ENCODE measurements around the gene SLC35F6.
"Not testable (repeated sequence)": the region's sequence is repeated elsewhere in the genome, so short reads cannot be mapped to it uniquely, and the experiment has no call there.

Gene SLC35F6

DNA sequence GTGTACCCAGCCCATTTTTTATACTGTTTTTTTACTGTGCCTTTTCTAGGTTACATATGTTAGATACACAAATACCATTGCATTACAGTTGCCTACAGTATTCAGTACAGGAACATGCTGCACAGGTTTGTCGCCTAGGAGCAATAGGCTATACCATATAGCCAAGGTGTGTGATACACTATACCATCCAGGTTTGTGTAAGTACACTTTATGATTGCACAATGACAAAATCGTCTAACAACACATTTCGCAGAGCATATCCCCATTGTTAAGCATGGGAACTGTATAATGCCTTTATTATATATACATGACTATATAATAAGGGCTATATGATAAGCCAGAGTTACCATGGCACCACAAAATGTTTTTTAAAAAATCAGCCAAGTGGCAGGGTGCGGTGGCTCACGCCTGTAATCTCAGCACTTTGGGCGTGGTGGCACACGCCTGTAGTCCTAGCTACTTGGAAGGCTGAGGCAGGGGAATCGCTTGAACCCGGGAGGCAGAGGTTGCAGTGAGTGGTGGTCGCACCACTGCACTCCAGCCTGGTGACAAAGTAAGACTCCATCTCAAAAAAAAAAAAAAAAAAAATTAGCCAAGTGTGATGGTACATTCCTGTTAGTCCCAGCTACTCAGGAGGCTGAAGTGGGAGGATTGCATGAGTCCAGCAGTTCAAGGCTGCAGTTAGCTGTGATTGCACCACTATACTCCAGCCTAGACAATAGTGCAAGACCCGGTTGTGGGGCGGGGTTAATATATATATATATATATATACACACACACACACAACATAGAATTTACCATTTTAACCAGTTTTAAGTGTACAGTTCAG is 19.0 kb downstream of the SLC35F6 start:
- DNase-seq (ENCODE audit: low read depth in 1 of 2, low spot score in 1 of 2) = no peak

DNA sequence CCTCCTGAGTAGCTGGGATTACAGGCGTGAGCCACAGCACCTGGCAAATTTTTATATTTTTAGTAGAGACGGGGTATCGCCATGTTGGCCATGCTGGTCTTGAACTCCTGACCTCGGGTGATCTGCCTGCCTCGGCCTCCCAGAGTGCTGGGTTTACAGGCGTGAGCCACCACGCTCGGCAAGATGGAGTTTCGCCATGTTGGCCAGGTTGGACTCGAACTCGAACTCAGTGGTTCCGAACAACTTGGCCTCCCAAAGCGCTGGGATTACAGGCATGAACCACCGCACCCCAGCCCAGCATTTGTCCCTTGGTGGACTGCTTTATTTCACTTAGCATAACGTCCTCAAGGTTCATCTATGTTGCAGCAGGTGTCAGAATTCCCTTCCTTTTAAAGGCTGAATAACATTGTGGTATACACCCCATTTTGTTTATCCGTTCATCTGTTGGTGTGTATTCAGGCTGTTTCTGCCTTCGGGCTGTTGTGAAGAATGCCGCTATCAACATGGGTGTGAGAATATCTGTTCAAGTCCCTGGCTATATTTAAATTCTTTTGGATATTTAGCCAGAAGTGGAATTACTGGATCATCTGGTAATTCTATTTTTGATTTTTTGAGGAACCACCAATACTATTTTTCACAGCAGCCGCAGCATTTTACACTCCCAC is 20.6 kb downstream of the SLC35F6 start:
- DNase-seq (ENCODE audit: low read depth in 1 of 2, low spot score in 1 of 2) = no peak

DNA sequence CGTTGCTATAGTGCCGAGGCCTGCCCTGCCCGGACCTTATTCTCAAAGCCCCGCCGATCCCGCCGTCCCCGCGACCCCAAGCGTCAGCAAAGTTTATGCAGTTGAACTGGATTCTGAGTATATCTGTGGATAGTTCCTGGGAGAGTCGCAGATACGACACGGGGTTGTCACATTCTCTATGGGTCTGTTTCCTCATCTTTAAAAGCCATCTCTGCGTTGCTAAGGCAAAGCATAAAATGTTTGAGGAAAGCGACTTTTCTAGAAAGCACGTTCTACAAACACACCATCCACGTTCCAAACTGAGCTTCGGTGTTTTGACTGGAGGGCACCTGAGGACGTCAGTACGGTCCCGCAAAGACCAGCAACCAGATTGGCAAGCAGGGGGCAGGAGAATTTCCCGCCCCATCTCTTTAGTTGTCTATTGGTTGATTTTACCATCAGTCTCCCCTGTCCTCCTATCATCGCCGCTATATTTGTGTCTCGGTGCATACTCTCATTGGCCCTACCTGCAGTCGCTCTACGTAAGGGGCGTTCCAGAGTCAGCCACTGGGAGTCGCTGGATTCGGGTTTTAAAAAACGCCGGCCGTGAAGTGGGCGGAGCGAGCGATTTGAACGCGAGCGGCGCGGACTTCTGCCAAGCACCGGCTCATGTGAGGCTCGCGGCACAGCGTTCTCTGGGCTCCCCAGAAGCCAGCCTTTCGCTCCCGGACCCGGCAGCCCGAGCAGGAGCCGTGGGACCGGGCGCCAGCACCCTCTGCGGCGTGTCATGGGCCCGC is 21.5 kb downstream of the SLC35F6 start, which contains the start of gene CENPA:
Gene CENPA (plus strand): TSS at position 626 of the 776 bp plus-strand sequence. CDS start 141 bp downstream, at position 767.
- peak; percentile 88 to 89 for DNase-seq (ENCODE audit: low read depth in 1 of 2, low spot score in 1 of 2)

DNA sequence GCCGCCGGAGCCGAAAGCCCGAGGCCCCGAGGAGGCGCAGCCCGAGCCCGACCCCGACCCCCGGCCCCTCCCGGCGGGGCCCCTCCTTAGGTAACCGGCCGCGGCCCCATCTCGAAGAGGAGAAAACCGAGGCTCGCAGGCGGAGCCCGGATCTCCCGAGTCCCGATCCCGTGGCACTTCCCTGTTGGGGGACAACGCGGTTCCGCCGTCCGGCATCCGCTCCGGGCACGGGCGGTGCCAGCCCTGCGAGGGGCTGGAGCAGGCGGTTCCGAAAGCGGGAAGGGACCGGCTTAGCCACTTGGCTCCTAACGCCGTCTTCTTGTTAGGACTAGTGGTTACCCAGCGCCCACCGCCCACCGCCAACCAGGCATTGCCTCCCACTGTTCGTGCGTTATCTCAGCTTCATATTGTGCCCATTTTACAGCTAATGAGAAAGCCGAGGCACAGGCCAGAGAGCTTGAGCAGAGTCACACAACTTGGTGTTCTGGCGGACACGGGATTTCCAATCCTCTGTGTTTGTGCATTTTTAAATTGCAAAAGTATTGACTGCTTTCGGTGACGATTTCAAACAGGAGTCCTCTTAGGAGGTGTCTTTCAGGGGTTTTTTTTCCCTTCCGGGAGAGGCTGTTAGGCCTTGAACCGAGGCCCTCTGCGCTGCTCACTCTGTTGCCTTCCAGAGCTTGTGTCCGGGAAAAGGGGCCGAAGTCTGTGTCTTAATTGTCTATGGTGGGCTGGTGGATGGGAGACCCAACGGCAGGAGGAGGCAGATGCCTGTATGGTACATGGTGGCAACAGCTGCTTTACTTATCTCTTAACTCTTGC is 22.3 kb downstream of the SLC35F6 start:
- DNase-seq (ENCODE audit: low read depth in 1 of 2, low spot score in 1 of 2) = no peak

DNA sequence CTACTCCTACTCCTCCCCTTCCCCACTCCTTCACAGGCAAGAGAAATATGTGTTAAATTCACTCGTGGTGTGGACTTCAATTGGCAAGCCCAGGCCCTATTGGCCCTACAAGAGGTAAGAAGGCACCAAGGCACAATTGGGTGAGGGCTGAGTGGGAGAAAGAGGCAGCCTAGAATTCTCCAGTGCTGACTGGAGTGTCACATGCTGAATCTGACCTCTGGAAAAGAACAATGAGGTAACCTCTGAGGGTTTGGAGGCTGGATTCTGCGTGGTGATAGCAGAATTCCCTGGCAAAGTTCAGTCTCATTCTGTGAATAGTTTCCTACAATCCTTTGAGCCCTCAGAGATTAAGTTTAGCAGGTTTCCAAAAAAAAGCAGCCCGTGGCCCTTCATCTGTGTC is 28.6 kb downstream of the SLC35F6 start:
- no peak for DNase-seq (ENCODE audit: low read depth in 1 of 2, low spot score in 1 of 2)

DNA sequence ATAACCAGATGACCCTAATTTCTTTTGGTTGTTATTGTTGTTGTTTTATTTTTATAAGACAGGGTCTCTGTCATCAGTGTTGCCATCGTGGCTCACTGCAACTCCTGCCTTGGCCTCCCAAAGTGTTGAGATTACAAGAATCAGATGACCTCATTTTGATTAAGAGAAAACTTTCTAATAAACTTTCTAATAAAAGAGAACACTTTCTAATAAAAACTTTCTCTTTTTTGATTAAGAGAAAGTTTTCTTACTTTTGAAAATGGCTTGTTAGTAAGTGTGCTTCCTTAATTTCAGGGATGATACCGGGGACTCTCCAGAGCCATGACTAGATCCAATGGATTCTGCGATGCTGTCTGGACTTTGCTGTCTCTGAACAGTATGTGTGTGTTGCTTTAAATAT is 29.4 kb downstream of the SLC35F6 start:
- no peak for DNase-seq (ENCODE audit: low read depth in 1 of 2, low spot score in 1 of 2)

DNA sequence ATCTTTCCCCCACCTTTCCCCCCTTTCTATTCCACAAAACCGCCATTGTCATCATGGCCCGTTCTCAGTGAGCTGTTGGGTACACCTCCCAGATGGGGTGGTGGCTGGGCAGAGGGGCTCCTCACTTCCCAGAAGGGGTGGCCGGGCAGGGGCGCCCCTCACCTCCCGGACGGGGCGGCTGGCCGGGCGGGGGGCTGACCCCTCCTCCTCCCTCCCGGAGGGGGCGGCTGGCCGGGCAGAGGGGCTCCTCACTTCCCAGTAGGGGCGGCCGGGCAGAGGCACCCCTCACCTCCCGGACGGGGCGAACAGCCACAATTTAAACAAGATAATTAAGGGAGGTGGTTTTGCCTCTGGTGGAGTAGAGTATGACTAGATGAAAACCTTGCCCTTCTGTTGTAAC is 31.1 kb downstream of the SLC35F6 start:
- DNase-seq (ENCODE audit: low read depth in 1 of 2, low spot score in 1 of 2) = not testable (repeated sequence)

DNA sequence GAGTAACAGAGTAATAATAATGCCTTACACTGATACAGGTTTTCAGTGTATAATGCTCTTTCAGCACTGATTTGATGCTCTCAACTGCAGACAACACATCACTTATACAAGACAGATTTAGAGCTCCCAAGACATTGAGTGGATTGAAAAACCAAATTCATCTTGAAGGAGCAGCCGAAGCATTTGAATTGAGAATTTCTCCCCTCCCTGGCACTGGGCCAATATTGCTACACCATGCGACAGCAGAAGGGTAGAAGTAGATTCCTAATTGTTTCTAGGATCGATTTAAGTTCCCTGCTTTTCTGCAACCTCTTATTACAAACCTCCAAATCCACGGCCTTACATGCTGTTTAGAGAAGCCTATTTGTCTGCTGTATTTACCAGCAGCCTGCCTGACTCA is 37.2 kb downstream of the SLC35F6 start:
- DNase-seq (ENCODE audit: low read depth in 1 of 2, low spot score in 1 of 2) = no peak

DNA sequence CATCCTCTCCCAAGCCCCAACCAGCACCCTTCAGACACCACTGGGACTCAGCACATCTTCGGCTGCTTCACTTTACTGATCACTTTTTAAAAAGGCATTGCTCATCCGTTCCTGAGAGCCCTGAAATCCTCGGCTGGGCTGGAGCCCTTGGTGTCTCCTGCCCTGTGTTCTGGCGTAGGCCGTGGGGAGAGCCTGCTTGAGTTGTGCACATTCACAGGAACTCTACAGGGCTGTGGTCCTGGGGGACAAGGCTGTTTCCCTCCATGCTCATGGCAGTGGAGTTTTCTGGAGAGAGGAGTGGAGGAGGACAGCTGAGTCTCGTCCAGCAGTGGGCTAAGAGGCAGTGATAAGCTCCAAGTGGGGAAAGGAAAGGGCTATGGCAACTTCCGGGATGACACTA is 37.7 kb downstream of the SLC35F6 start:
- no peak for DNase-seq (ENCODE audit: low read depth in 1 of 2, low spot score in 1 of 2)

DNA sequence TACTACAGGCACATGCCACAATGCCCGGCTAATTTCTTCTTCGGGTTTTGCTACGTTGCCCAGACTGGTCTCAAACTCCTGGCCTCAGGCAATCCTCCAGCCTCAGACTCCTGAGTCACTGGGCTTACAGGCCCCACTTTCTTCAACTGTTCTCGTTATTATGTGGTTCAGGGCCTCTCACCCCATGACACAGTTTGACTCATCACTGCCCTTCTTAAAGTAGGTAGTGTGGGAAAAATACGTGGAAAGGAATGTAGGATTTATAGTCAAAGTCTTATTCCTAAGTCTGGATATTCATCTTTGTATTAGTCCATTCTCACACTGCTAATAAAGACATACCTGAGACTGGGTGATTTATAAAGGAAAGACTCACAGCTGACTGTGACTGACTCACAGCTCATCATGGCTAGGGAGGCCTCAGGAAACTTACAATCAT is 41.2 kb downstream of the SLC35F6 start:
- no peak for DNase-seq (ENCODE audit: low read depth in 1 of 2, low spot score in 1 of 2)

DNA sequence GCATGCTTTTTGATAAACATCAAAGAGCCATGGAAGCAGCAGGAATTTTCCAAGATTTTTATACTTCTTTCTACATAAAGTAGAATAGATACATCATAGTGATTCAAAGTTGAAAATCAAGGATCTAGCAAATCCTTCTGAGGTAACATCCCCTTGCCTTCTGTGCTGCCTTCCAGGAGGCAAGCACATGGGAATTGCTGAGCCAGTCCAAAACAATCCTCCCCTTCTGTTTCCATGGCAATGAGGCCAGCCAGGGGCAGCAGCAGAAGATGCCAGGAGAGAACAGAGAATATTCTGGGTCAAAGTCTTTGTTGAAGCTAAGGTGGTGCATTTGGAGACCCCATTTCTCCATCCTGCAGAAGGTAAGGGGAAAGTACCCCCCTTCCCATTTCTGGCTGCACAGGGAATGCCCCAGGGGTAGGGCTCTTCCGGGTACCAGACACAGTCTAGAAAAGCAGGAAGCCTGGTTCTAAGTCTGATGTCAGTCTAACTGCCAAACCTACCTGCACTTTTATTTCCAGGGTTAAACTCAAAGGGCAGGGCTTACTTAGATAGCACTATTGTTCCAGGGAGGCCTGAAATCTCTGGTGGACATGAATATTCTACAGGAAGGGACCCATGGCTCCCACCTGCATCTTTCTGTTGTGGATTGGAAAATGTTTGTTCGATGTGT is 43.8 kb downstream of the SLC35F6 start:
- DNase-seq (ENCODE audit: low read depth in 1 of 2, low spot score in 1 of 2) = no peak

DNA sequence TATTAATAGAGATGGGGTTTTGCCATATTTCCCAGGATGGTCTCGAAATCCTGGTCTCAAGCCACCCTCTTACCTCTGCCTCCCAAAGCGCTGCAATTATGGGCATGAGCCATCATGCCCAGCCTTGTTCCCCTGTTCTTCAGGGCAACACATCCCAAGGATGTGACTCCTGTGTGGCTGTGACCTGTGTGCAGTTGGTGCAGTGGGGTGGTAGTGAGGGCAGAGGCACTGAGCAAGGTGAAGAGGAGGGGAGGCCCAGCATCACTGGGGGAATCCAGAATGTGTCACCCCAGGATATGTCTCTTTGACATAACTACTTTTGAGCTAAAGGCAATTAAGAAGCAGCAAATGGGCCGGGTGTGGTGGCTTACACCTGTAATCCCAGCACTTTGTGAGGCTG is 45.1 kb downstream of the SLC35F6 start:
- no peak for DNase-seq (ENCODE audit: low read depth in 1 of 2, low spot score in 1 of 2)

DNA sequence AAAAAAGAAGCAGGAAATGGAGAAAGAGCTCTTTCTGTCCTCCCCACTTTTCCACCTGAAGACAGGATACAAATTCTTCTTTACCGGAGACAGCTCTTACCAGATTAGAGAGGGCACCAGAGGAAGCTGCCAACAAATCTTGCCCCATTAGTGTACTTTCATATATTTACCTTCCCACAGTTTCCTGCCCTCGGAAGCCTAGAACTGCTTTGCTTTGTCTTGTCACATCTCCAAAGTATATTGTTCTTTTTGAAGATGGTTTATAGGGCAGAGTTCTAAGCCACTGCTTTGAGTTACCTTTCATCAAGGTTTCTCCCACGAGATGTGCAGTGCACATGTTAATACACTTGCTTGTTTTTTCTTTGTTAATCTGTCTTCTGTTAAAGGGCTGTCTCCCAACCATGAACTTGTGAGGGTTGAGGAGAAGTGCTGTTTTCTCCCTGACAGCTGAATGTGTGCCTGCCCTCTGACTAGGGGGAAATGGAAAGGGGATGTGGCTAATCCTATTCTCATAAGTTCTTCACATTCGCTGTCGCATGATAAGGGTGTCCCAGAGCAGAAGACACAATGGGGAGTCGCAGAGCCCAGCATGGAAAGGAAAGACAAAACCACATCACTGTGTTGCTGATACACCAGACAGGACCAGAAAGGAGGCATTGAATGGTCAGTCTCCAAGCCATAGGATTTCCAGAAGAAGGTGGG is 45.9 kb downstream of the SLC35F6 start:
- DNase-seq (ENCODE audit: low read depth in 1 of 2, low spot score in 1 of 2) = no peak

DNA sequence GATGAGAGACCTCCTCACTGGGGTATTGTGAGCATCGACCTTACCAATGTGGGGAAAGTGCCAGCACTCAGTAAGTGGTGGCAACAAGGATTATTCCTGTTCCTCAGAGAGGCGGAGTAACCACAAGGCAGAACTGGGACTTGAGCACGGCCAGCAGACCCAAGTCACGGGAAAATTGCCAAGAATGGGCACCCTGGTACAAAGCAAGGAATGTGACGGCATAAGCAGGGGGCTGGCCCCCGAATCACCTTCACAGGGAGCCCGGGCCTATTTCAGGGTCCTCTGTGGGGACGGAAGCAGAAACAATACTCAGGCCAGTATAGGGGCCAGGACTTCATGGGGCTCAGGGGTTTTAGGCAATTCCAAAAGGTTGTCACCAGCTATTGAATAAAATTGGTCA is 47.2 kb downstream of the SLC35F6 start:
- DNase-seq (ENCODE audit: low read depth in 1 of 2, low spot score in 1 of 2) = no peak

DNA sequence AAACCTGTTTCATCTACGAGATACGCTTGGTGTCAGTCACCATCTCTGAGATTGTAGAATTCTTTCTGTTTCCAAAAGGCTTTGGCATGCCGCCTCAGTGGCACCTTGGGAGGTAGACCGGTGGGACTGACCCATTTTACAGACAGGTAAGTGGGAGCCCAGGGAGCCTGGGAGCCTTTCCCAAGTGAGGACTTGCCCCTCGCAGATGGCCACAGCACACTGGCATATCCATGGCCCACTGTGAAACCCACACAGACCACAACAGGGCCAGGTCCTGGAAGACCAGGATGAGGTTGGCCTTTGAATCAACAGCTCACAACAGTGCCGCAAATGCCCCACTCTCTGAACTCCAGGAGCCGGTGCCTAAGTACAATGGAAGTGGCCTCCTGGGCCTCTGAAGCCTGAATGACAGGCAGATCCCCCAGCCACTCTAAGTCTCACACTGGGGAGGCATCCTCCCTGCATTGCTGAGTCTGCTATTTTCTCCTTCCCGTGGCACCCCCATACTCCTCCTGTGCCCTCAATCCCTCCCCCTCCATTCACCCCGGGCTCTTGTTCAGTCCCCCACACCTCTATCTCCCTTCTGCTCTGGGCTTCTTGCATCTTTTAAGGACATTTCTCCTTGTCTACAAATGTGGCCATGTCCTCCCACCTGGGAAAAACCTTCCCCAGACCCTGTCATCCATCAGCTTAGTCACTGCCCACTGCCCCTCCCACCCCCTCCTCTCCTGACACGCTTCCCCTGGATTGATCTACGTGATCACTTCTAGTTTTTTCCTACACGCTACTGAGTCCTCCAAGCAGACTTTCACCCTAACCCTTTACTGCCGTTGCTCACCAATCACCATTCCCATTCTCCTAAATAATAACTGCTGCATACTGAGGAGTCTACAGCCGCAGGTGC is 48.0 kb downstream of the SLC35F6 start:
- no peak for DNase-seq (ENCODE audit: low read depth in 1 of 2, low spot score in 1 of 2)

DNA sequence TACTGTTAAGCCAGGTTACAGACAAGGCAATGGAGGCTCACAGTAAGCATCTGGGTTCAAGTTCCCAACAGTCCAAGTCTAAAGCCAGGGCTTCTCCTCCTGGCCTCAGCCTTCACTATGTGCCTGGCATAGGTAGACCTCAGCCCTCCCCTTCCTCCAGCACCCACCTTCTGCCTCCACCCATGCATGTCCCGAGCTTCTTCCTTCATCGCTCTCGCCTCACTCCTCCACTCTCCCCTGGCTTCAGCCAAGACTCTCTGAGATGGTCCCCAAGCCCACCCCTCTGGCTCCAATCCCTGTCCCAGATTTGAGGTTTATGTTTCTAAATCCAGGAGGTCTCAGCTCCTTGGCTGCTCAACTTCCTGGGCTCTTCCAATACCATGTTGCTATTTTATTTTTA is 48.6 kb downstream of the SLC35F6 start:
- no peak for DNase-seq (ENCODE audit: low read depth in 1 of 2, low spot score in 1 of 2)

DNA sequence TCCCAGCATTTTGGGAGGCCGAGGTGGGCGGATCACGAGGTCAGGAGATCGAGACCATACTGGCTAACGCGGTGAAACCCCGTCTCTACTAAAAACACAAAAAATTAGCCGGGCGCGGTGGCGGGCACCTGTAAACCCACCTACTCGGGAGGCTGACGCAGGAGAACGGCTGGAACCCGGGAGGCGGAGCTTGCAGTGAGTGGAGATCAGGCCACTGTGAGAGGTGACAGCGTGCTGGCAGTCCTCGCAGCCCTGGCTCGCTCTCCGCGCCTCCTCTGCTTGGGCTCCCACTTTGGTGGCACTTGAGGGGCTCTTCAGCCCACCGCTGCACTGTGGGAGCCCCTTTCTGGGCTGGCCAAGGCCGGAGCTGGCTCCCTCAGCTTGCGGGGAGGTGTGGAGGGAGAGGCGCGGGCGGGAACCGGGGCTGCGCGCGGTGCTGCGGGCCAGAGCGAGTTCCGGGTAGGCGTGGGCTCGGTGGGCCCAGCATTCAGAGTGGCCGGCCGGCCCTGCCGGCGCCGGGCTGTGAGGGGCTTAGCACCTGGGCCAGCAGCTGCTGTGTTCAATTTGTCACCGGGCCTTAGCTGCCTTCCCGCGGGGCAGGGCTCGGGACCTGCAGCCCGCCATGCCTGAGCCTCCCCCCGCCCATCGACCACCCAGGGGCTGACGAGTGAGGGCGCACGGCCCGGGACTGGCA is 50.1 kb downstream of the SLC35F6 start:
- DNase-seq (ENCODE audit: low read depth in 1 of 2, low spot score in 1 of 2) = not testable (repeated sequence)

DNA sequence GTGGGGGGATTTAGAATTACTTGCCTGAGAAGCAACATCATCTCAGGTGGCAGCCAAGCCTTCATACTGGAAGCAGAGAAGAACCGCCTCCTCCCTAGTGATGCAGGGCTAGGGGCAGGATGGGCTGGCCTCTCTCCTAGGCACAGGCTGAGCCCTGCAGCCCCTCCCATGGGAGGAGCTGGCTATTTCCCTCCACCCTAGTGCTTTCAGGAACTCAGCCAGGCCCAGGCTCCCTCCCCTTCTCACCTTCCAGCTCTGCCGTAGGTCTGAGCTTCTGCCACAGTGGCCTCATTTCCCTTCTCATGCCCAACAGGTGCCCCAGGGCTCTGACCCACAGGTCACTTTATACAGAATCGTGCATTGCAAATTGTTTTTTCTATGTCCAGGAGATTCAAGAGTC is 52.8 kb downstream of the SLC35F6 start:
- no peak for DNase-seq (ENCODE audit: low read depth in 1 of 2, low spot score in 1 of 2)

Data from activated T-helper 1 cell treated with anti-CD3 and anti-CD28 coated beads, Interleukin-2, amount 50 U/mL, for 16 hours (primary cell).